RPMI7951 (cell line): ENCODE results near the gene ALPL. TPM values are rescaled to one million over a fixed set of nuclear protein-coding genes. Genes with fewer than 3 reads are reported as not detected.

Experiments
- DNase-seq: peaks from one replicate; pipeline ENCODE4 v3.0.0-alpha.2; 2012; ENCODE audit warnings: low read depth
- total RNA-seq: library from RNA; depleted of rRNA; stranded (reverse); fragments of >200 nt; shearing (Covaris generic); gene quantifications from 2 replicates; pipeline ENCODE4 v1.2.3, GENCODE V29; 2014

ALPL gene
- total RNA-seq, 1 experiment from 2014 or later: 1.3 TPM

DNA sequence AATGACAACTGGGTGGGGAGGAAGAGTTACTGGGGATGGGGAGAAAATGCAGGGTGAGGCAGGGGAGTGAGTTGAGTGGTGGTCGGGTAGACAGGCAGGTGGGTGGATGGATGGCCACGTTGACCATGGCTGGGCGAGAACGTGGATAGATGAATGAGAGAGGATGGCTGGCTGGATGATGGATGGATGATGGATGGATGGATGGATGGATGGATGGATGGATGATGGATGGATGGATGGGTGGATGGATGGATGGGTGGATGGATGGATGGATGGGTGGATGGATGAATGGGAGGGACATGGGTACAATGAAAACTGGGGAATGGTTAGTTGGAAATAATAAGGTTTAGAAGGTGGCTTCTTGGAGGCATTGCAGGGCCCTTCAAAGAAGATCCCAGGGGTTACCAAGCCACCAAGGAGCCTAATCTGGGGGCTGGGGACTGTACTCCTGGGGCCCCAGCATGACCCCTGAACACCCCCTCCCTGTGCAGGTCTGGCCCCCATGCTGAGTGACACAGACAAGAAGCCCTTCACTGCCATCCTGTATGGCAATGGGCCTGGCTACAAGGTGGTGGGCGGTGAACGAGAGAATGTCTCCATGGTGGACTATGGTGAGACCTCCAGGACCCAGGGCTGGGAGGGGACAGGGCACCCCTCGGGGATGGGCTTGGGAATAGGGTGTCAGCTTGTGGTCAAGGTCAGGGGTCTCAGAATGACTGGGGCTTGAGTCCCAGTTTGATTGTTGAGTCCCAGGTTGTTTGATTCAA, 67.0 kb downstream of the ALPL start:
- DNase-seq: no peak

DNA sequence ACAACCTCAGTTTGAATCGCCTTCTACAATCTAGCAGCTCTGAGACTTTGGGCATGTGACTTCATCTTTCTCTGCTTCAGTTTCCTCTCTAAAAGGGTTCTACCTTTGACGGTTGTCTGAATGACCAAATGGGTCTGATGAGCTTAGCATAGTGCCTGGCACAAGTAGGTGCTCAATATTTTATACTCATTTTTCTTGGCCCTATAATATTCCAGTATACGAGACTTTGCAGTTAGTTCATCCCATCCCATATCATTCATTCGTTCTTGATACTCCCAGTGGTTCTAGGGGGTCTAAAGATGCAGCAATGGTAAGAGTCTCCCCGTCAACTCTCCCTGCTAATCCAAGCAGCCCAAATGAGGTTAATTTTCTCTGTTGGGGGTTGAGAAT, 67.6 kb downstream of the ALPL start:
- DNase-seq: no peak

DNA sequence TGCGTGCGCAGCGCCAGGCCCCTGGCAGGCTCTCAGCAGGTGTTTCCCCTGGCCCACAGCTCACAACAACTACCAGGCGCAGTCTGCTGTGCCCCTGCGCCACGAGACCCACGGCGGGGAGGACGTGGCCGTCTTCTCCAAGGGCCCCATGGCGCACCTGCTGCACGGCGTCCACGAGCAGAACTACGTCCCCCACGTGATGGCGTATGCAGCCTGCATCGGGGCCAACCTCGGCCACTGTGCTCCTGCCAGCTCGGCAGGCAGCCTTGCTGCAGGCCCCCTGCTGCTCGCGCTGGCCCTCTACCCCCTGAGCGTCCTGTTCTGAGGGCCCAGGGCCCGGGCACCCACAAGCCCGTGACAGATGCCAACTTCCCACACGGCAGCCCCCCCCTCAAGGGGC, 68.1 kb downstream of the ALPL start:
- no peak for DNase-seq

DNA sequence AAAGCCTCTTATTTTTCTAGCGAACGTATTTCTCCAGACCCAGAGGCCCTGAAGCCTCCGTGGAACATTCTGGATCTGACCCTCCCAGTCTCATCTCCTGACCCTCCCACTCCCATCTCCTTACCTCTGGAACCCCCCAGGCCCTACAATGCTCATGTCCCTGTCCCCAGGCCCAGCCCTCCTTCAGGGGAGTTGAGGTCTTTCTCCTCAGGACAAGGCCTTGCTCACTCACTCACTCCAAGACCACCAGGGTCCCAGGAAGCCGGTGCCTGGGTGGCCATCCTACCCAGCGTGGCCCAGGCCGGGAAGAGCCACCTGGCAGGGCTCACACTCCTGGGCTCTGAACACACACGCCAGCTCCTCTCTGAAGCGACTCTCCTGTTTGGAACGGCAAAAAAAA, 68.7 kb downstream of the ALPL start:
- DNase-seq: no peak

DNA sequence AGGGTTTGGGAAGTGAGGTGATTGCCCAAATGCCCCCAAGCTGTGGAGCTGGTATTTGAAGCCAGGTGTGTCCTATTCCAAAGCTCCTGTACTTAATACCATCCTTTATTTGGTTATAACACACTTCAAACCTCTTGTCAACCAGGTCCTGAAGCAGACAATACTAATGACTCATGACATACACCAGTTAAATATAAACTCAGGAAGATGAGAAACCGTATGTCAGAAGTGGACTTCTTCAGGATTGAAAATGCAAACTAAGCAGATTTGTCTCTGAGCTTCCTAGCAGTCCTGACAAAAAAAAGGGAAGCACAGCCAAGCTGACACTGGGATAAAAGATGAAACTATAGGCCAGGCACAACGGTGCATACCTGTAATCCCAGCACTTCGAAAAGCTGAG, 70.6 kb downstream of the ALPL start:
- DNase-seq: peak; percentile 33

GRCh38 chr1:21584096-21584495, 74.9 kb downstream of the ALPL start:
- DNase-seq: no peak

- no peak for DNase-seq
Observed at GRCh38 chr1:21585037-21585436, 75.8 kb downstream of the ALPL start.

DNA sequence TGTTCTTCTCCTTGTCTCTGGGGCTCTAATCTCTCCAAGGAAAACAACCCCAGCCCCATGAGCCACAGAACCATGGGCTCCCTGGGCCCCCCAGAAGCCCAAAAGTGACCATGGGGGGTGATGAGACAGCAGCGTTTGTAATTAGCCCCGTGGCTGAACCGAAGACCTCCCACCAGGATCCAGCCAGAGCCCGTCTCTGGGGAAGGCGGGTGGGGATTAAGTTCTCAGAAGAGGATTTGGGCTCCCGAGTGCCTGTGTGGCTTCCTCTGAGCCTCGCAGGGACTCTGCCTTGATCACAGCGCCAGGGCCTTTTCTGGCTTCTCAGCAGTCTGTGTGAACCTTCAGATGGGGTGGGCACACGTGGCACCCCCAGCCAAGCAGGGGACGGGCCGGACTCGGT, 77.0 kb downstream of the ALPL start:
- DNase-seq: no peak

DNA sequence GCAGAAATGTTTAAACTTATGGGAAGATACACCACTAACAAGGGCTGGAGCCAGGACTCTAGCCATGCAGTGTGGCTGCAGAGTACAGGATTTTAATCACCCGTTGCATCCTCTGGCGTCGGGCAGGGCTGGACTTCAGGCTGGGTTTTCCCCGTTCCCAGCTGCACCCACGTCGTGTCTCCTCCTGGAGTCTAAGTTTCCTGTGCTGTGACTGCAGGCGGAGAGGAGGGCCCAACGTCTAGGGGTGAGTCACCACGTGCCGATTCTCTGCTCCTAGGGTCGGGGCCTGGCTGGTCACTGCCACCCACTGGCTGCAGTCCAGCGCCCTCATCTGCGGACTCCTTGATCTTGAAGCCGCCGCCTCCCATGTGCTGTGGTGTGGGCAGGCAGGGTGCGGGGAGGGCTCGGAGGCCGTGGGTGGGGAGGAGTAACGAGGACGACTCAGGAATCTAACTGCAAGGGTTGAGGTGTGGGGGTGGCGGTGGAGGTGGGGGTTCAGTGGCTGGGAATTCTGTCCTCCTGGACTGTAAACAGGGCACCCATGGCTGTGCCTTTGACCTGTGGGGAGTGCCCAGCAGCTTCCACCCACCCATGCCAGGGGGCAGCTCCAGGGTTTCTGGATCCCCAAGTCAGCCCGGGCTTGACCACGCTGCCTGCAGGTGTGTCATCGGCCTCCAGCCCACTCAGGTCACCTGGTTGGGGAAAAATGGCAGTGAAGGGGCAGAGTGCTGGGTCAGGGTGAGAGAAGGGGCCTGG, 77.8 kb downstream of the ALPL start:
- DNase-seq: peak; percentile 98

- no peak for DNase-seq
Observed at GRCh38 chr1:21587602-21587953, 78.4 kb downstream of the ALPL start.

- no peak for DNase-seq
Observed at GRCh38 chr1:21589618-21590017, 80.4 kb downstream of the ALPL start.

GRCh38 chr1:21590126-21590880, 81.1 kb downstream of the ALPL start:
- DNase-seq: peak; percentile 40

DNA sequence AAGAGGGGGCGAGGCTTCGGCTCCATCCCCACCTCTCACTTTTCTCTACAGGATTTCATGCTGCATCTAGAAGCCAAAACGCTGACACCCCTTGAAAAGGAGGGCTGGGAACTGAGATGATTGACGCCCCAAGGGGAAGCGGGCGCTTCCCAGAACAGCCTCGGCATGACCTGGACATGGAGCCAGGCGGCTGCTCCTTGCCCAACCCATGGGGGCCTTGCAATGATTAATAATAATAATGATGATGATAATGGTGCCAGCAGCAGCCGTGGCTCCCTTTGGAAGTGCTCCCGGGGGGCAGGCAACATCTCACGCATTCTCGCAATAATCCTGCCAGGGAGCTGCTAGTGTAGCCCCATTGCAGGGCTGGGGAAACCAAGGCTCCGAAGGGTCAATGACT, 81.7 kb downstream of the ALPL start:
- DNase-seq: no peak

DNA sequence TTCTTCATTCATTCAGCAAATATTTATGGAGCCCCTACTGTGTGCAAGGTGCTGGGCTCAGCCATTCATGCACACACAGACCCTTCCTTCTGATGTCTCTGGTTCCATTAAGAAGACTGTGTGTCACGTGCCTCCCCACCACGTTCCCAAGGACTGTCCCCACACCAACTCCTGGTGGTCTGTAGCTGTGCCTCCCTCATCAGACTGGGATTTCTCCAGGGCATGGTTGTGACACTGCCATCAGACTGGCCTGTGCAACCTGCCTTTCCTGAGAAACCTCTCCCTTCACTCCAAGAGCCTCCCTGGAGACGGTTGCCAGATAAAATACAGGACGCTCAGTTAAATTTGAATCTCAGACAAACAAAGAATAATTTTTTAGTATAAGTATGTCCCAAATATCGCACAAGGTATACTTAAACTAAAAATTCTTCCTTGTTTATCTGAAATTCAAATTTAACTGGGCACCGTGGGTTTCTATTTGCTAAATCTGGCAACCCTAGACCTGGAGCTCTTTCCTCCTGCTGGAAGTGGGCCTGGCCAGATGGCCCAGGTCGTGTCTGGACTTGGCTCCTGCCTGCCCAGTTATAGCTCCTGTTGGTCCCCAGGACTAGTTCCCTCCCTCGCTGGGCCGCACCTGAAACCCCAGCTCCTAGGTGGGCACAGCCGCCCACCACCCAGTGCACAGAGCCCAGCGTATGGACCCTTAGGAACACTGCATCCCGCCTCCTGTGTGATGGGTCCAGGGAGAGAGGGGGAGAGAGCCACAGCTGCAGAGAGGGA, 83.1 kb downstream of the ALPL start:
- no peak for DNase-seq

DNA sequence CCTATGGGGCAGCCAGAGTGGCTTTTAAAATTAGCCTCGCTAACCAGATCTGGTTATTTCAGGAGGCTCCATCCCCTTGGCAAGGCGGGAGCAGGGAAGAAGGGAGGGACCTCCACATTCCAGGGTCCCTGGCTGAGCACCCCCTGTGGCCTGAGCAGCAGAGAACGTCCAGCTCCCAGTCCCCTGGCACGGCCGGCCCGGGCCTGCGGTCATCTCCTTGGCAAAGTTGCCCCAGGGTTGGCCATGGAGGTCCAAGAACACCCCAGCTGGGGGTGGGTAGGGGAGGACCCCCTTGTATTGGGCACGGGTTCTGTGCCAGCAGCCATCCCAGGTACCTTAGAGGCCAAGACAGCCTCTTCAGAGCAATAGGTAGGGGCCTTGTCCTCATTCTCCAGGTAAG, 84.0 kb downstream of the ALPL start:
- no peak for DNase-seq

DNA sequence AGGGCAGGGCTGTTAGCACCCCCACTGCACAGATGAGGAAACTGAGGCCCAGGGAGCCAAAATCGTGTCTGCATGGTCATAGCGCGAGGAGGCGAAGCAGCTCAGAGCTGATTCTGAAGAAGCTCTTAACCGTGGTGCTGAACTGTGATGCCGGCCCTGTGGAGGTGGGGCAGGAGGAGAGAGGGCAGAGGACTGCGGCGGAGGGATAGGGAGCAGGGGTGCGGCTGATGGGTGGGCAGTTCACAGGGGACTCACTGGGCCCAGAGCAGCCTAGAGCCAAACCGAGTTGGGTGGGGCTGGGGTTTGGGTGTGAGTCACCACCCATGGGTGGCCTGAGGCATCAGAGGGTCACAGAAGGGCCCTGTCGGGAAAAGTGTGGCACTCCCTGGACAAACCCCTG, 85.3 kb downstream of the ALPL start:
- DNase-seq: peak; percentile 69

DNA sequence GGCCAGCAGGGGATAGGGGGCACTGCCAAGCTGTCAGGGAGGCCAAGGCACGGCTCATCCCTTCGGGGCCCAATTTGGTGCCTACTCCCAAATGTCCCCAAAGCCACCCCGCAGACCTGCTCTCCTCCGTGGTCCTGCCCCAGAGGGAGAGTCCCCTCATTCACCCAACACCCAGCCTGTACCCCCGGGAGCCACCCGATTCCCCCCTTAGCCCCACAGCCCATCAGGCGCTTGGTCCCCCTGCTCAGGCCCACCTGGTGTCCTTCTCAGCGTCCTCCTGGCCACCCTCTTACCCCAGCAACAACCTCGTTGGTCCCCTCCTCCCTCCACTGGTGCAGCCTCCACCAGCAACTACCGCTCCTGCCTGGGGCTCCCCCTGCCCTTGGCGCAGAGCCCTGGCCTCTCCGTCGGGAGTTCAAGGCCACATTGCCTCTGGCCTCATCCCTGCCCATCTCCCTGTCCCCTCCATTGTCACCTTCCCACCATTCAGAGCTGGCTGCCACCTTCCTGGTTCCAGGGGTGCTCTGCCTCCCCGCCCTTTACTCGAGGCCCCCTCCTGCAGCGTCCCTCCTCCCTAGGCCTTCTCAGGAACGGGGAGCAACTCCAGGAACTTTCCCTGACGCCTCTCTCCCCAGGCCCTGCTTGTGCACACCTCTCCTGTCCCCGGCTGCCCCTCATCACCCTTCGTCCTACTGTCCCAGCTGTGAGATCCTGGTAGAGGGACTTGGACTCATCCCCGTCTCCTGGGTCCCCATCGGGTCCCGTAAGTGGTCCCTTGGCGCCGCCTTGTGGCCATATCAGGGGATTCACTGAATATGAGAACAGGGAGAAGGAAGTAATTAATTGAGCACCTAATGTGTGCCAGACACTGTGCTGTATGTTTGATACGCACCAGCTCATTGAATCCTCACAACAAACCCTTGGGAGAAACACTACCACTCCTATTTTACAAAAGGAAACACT, 86.0 kb downstream of the ALPL start:
- DNase-seq: peak; percentile 57

- no peak for DNase-seq
Observed at GRCh38 chr1:21596174-21596573, 87.0 kb downstream of the ALPL start.

DNA sequence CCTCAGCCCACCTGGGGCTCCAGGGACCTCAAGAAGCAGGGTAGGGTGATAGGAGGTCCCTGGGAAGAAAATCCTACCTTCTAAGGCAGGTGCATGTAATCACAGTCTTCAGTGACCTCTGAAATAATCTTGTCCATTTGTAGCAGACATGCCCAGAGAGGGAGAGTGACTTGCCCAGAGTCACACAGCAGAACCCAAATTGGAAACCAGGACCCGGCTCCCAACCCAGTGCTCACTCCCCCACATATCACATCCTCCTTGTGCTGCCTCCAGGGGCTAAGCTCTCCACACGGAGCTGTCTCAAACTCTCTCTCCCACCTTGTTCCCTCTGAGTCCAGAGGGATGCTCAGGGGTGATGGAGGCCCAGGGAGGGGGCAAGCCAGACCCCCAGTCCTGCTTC, 87.4 kb downstream of the ALPL start:
- DNase-seq: no peak

- no peak for DNase-seq
Observed at GRCh38 chr1:21597753-21598152, 88.5 kb downstream of the ALPL start.

- no peak for DNase-seq
Observed at GRCh38 chr1:21598417-21598816, 89.2 kb downstream of the ALPL start.
